HG03097 (cell line): ENCODE results near the gene PCDH8.
"Not testable (repeated sequence)": the region's sequence is repeated elsewhere in the genome, so short reads cannot be mapped to it uniquely, and the experiment has no call there.

ENCODE experiments used
- ATAC-seq: cut with Tn5 transposase; IDR thresholded peaks from one replicate; pipeline ENCODE4 v1.9.1; 2021; ENCODE audit not compliant: unreplicated experiment, low FRiP score

Gene PCDH8

GRCh38 chr13:52817886-52818285 is 30.6 kb downstream of the PCDH8 start:
- ATAC-seq = not testable (repeated sequence)

- ATAC-seq = no peak
Observed at GRCh38 chr13:52815330-52815729, 33.1 kb downstream of the PCDH8 start.

GRCh38 chr13:52812941-52813340 is 35.5 kb downstream of the PCDH8 start:
- ATAC-seq = no peak

- ATAC-seq = no peak
Observed at GRCh38 chr13:52811841-52812240, 36.6 kb downstream of the PCDH8 start.

- ATAC-seq = no peak
Observed at GRCh38 chr13:52810526-52810925, 37.9 kb downstream of the PCDH8 start.

- ATAC-seq = no peak
Observed at GRCh38 chr13:52810011-52810410, 38.4 kb downstream of the PCDH8 start.

- ATAC-seq = peak; percentile 67
Observed at GRCh38 chr13:52809310-52809769, 39.1 kb downstream of the PCDH8 start.

- no peak for ATAC-seq
Observed at GRCh38 chr13:52808842-52809219, 39.6 kb downstream of the PCDH8 start.

GRCh38 chr13:52806029-52806428 is 42.4 kb downstream of the PCDH8 start:
- no peak for ATAC-seq

GRCh38 chr13:52804202-52804641 is 44.2 kb downstream of the PCDH8 start:
- no peak for ATAC-seq

GRCh38 chr13:52800856-52801255 is 47.6 kb downstream of the PCDH8 start:
- no peak for ATAC-seq

- ATAC-seq = no peak
Observed at GRCh38 chr13:52798770-52799430, 49.5 kb downstream of the PCDH8 start.

GRCh38 chr13:52797176-52797575 is 51.3 kb downstream of the PCDH8 start:
- no peak for ATAC-seq

GRCh38 chr13:52794589-52794988 is 53.9 kb downstream of the PCDH8 start:
- ATAC-seq = no peak

GRCh38 chr13:52793515-52794061 is 54.9 kb downstream of the PCDH8 start:
- no peak for ATAC-seq
